GM12801 (cell line): ENCODE results near the gene SLC35F3.

ENCODE experiments used
- TF ChIP-seq, protein P1 (sequence below): IDR thresholded peaks from one replicate; pipeline ENCODE4 v1.5.1; 2011; ENCODE audit warnings: control low read depth; ENCODE audit not compliant: insufficient read length; ENCODE audit errors: extremely low read depth

Gene SLC35F3

DNA sequence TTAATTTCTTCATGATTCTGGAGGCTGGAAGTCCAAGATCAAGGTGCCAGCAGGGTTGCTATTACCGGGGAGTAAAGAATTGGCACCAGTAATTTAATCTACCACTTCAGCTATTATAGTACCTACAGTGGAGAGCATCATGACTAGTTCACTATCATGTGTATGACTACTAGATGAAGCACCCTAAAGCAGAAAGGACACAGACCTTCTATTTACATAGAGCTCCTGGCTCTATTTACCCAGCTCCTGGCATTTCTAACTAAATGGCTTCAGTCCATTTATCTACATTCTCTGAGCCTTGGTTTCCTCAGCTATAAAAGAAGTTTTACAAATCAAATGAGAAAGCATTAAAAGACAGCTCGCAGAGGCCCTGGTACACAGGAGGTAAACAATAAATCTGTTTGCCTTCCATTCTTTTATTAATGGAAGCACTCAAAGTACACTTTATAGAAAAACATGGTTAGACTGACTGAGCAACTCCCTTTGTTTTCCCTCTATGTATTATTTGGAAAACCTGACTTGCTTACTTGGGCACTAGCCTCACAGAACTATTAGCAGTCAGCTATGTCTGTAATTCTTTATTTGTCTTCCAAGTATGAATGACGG lies 203.0 kb downstream of the SLC35F3 start:
- TF ChIP-seq, protein P1, sequence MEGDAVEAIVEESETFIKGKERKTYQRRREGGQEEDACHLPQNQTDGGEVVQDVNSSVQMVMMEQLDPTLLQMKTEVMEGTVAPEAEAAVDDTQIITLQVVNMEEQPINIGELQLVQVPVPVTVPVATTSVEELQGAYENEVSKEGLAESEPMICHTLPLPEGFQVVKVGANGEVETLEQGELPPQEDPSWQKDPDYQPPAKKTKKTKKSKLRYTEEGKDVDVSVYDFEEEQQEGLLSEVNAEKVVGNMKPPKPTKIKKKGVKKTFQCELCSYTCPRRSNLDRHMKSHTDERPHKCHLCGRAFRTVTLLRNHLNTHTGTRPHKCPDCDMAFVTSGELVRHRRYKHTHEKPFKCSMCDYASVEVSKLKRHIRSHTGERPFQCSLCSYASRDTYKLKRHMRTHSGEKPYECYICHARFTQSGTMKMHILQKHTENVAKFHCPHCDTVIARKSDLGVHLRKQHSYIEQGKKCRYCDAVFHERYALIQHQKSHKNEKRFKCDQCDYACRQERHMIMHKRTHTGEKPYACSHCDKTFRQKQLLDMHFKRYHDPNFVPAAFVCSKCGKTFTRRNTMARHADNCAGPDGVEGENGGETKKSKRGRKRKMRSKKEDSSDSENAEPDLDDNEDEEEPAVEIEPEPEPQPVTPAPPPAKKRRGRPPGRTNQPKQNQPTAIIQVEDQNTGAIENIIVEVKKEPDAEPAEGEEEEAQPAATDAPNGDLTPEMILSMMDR = no peak

DNA sequence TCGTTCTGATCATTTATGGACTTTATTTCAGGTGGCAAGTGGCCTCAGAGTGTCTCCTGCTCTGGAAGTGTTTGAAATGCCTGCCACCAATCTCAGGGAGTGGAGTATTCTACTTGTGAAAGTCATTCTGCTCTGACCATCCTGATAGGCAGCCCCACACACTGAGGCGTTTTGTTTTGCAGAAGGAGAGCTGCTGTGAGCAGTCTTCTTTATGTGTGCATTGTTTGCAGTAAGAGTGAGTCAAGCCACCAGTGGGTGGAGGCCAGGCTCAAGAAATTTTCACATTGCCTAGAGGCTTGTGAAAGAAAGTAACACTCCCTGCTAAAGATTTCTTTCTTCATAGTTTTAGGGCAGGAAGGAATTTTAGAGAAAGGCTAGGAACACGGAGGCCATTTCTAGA lies 204.4 kb downstream of the SLC35F3 start:
- TF ChIP-seq, protein P1 = no peak

DNA sequence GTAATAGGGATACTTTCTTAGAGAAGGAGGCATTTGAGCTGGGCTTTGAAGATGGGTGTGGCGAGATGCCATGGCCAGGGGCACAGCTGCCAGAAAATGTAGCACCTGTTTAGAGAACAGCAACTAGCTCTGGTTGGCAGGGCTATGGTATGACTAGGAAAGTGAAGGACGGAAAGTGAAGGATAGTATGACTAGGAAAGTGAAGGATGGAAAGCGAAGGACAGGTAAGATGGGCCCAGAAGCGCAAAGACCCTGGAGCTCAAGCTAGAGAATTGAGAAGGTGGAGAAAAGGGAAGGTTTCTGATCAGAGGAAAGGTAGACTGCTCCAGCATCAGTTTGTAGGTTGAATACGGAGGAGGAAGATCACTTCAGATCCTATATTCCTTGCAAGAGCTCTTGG lies 205.4 kb downstream of the SLC35F3 start:
- TF ChIP-seq, protein P1 = no peak

DNA sequence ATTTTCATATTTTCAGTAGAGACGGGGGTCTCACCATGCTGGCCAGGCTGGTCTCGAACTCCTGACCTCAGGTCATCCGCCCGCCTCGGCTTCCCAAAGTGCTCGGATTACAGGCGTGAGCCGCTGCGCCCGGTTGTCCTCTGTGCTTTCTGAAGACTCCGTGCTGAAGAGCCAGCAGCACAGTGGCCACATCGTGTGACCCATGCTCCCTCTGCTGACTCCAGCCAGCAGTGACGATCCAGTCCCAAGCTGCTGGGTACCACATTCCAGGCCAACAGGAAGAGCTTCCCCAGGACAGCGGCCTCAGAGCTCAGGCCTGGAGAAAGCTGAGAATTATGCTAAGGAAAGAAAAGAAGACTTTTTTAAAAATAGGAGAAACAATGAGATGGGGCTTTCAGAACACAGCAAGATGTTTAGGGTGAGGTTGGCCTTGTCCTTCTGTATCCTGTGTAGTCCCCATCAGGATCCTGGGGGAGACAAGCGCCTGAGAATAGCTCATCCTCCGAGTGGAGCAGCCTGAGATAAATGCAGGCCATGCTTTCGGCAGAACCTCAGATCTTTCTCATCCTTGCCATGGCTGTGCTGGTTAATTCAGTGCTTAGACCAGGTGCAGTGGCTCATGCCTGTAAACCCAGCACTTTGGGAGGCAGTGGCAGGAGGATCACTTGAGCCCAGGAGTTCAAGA lies 207.1 kb downstream of the SLC35F3 start:
- TF ChIP-seq, protein P1 = no peak

DNA sequence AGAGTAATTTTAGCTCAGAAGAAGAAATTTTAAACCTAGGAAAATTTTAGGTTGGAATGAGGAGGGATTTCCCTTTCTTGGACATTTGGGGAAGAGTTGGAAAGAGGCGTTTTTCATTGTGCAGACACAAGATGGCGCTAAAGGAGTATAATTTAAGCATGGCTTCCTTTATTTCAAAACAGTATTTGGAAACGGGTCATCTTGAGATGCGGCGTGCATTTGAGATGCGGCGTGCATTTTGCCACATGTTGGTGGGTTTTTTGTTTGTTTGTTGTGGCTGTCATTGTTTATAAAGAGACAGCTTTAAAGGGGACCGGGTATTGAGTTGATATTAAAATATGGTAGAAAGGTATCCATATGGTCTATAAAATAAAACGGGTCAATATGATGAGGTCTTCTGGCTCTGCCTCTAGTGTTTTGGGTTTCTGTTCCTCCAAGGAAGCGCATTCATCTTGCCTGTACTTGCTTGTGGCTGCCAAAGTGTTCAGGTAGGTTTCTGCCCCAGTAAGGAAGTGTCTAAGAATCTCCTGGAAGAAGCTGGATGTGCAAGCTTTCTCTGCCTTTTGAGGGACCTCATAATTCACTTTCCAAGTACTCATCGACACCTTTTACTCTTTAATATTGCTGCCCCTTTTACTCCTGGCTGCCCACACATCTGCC lies 210.3 kb downstream of the SLC35F3 start:
- TF ChIP-seq, protein P1 = no peak

DNA sequence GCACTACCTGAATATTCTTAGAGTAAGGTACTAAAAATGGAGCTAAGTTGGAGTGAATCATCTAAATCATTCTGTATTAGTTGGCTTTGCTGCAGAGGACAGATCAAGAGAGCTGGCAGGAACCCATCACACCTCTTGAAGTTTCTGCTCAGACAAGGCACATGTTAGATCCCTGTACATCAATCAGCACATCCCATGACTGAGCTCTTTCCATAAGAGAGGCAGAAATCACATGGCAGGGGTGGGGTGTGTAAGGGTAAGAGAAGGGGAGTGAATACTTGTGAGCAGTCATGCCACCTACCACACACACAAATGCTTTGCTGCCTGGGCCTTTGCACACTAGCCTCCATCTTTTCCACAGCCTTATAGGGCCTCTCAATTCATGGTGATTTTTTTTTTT lies 214.4 kb downstream of the SLC35F3 start:
- TF ChIP-seq, protein P1 = no peak

DNA sequence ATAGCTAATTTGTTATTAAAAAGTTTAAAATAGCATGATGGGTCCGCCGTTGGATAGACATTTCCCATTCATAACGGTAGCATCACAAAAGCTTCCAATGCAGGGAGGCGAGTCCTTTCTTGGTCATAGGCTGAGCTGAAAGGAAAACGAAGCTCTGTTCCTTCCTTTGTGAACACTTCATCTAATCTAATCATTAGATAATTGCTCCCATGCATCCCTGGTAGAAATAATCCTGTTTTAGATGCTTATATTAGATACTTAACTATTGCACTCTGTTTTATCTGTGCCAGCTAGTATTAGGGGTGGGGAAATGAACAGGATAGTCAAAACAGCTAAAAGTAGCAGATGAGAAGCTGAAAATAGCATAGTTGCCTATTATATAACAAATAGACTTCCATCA lies 215.0 kb downstream of the SLC35F3 start:
- TF ChIP-seq, protein P1 = no peak
